HG02759 (cell line): Measurements from ENCODE around the gene KIAA0825.

Source experiments
- ATAC-seq: cut with Tn5 transposase; IDR thresholded peaks from one replicate; pipeline ENCODE4 v1.9.1; 2021; ENCODE audit warnings: mild to moderate bottlenecking, moderate library complexity; ENCODE audit not compliant: unreplicated experiment

The KIAA0825 gene

DNA sequence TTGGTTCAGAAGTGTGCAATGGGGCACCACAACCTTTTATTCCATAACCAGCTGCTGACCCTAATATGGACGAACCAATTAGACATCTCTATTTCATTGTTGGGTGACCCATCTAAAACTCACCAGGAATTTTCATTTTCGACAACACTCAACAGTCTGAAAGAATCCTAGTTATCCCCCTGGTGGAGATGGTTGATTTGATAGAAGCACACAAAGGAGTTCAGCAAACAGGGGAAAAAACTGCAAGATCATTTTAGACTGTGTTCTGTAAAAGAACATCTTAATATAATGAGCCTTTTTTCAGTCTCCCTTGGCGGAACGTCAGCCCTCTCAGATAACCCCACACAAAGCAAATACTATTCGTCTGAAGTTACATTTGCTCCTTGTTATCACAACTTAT lies 367.4 kb downstream of the KIAA0825 start:
- no peak for ATAC-seq

DNA sequence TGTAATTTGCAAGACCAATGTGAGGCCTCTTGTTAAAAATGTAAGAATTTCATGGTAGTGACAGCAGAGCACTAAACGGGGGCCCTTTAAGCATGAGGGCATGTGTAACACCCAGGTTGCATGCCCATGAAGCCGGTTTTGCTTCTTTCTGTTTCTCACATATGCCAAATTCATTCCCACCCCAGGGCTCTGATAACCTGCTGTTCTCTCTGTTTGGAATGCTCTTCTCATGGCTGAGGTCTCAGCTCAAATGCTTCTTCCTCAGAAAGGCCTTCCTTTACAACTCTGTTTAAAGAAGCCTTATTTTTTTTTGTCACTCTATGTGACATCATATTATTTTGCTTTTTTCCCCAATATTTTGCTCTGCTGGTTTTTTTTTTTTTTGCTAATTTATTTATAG lies 369.0 kb downstream of the KIAA0825 start:
- ATAC-seq: no peak

- no peak for ATAC-seq
These were observed 370.1 kb downstream of the KIAA0825 start for GRCh38 chr5:94248175-94248875.

GRCh38 chr5:94245608-94246007 lies 372.8 kb downstream of the KIAA0825 start:
- no peak for ATAC-seq

- no peak for ATAC-seq
These were observed 373.5 kb downstream of the KIAA0825 start for GRCh38 chr5:94244921-94245320.

DNA sequence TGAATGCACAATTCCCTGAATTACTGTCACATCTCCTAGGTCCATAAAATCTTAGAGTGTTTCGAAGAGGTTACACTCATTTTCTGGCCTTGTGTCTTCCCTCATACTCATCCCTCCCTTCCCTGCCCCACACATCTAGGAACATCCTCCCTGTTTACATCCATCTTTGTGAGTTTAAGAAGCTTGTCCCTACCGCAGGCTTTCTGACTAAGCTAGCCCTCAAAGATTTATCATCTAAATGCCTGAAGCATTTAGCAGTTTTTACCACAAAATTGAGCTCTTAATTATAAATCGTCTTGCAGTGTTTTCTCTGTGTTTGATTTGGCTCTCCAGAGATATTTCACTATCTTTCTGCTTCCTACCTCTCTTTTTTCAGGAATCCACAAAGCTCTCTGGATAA lies 374.8 kb downstream of the KIAA0825 start:
- ATAC-seq: no peak

DNA sequence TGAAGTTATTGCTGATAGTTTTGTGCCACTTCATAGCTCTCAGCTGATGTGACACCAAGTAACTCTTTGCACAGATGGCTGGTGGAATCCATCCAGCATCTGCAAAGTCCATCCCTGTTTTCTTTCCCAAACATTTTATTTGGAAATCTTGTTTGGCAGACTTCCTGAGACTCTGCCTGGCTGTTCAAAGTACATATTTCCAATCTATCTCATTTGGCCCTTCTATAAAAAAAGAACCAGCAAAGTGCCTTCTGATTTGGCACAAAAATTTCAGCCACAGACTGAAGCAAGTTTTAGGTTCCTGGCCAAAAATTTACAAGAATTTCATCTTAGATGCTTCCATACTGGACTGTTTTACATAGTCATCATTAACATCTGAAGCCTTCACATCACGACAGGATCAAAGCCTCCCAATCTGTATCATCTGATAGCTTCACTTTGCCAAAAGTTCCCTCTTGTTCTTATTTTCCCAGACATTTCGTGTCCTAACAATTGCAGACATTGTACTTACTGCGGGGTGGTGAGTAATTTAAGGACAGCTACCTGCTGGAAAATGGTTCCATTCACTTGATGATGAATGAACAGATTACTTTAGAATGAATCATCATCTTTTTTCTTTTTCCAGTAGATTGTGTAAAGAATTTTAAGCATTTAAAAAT lies 377.3 kb downstream of the KIAA0825 start:
- no peak for ATAC-seq

GRCh38 chr5:94240596-94240992 lies 377.8 kb downstream of the KIAA0825 start:
- no peak for ATAC-seq

GRCh38 chr5:94240134-94240533 lies 378.3 kb downstream of the KIAA0825 start:
- no peak for ATAC-seq

GRCh38 chr5:94239266-94239665 lies 379.1 kb downstream of the KIAA0825 start:
- ATAC-seq: no peak

- ATAC-seq: no peak
These were observed 383.4 kb downstream of the KIAA0825 start for GRCh38 chr5:94234987-94235386.

DNA sequence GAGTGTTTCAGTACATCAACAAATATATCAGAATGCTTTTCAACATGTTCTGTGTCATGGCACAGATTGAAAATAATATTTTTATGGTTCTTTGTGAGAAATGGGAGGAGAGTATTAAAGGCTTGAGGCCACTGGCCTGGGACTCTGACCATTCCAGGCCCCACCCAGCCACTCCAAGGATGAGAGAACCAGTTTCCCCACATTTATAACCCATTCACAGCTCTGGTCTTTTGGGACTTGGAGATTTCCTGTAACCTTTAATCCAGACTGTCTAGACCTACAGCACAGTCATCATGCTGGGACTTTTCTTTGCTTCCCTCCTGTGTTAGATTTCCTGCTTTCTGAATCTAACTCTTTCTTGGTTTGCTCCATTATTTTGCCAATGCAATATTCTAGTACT lies 389.6 kb downstream of the KIAA0825 start:
- no peak for ATAC-seq

- no peak for ATAC-seq
These were observed 395.2 kb downstream of the KIAA0825 start for GRCh38 chr5:94223235-94223634.

DNA sequence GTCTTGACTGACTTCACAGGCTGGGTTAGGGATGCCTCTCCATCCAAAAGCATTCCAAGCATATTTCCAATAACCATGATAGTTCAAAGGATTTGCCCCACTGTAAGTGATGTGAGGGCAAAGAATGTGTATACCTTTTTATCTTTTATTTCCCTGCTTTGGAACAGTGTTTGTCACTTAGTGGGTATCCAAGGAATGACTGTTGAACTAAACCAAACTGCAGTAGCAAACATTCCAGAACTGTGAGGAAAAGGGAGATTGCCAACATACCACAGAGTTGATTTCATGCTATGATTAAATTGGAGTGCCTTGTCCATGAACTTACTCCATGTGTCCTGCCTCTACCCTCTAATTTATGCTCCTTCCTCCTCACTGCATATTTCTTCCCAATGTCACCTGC lies 400.0 kb downstream of the KIAA0825 start:
- ATAC-seq: no peak

DNA sequence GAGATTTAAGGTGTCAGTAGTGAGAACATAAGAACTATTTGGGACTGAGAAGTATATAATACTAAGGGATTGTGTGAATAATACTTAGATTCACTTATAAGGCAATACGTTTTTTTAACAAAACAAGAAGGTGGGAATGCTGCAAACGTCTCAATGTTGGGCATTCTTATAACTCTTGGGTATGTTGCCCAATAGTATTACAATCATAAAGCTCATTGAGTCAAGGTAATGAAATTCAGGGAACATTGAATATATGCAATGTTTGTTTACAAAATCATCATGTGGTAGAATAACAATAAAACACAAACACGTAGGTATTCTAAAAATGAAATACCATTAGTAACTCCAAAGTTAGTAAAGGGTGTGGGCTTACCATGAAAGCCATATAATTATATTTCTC lies 400.7 kb downstream of the KIAA0825 start:
- no peak for ATAC-seq

DNA sequence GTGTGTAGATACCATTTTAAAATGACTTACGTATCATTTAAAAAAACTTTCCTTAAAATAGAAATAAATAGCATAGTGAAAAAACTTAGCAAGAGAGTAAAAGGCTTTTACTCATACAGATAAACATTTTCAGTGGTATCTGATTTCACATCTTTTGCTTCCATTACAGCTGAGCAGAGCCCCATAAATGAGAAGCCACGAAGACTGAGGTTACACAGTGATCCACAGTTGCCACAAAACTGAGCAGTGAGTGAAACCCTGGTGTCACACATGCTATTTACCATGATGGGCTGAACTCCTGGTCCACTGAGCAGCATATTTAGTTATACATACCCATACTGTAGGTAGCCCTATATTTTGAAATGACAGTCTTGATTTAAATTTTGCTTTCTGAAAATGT lies 401.2 kb downstream of the KIAA0825 start:
- no peak for ATAC-seq

- ATAC-seq: no peak
These were observed 405.9 kb downstream of the KIAA0825 start for GRCh38 chr5:94212476-94212875.

DNA sequence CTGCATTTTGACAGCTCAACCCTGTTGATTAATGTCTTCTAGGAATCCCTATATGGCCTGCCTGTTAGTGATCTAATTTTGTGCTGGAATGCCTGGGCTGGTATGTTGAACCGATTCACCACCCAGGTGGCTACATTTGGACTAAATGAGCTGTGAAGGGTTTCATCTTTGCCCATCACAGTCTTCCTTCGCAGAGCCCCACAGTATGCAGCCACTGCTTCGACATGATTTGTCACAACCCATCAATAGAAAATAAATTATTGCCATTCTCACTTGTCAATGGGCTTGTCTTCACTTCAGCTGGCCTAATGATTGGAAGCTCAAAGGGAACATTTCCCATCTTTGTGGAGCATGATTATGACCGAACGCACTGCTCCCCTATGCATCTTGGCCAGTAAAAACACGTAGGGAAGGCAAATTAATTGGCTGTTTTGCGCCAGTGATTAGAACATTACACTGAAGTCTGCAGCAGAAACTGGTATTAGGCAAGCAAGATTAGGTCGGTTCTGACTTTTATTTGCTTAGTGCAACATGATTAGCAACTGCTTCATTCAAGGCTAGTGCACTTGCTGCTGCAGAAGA lies 408.5 kb downstream of the KIAA0825 start:
- ATAC-seq: no peak

DNA sequence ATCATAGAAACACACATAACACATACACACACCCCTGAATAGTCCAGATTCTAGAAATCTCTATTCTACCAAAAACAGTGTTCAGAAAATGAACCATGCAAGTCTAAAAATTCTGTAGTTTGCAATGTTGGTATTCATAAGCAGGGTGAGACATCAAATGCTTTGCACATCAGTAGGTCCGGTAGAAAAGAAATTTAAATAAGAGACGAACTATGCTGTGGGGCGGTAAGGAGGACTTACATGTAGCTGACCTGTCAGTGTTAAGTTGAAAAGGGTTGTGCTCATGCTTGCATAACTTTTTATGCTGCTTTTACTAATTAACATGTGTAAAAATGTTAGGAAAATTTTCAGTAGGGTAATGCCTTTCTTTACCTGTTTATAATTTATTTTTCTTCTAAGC lies 409.1 kb downstream of the KIAA0825 start:
- no peak for ATAC-seq

DNA sequence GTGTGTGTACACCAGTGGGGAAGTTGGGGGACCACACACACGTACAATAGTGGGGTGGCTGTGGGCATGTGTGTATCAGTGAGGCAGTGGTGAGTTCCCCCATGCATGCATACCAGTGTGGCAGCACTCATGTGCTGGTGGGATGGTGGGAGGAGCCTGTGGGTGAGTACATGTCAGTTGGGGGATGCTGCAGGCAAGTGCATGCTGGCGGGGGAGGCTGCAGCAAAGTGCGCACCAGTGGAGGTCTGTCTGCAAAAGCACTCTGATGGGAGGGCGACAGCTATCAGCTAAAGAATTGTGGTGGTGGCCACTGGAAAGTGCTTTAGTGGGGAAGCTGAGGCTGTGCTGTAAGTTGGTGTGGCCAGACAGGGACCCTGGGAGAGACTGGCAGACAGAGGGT lies 418.8 kb downstream of the KIAA0825 start:
- no peak for ATAC-seq

- ATAC-seq: no peak
These were observed 420.4 kb downstream of the KIAA0825 start for GRCh38 chr5:94197970-94198369.

- ATAC-seq: no peak
These were observed 421.5 kb downstream of the KIAA0825 start for GRCh38 chr5:94196953-94197352.
